Epidermal melanocyte (primary cell): ENCODE results near the gene IMPG1.

Experiments
- DNase-seq: peaks from one replicate; pipeline ENCODE4 v3.0.0; 2011; ENCODE audit warnings: low spot score; ENCODE audit not compliant: insufficient read length

Gene IMPG1

GRCh38 chr6:76072562-76072961 lies at the start of gene IMPG1:
TSS of gene IMPG1 (minus strand) at chr6:76072662. CDS start at chr6:76072488, 174 bp downstream.
- no peak for DNase-seq

- DNase-seq = no peak
Observed at GRCh38 chr6:76120302-76120701, 47.8 kb upstream of the IMPG1 start.

GRCh38 chr6:76073281-76073680 lies 819 bp upstream of the IMPG1 start:
- DNase-seq = no peak

GRCh38 chr6:76057469-76057868 lies 15.0 kb downstream of the IMPG1 start:
- no peak for DNase-seq

- no peak for DNase-seq
Observed at GRCh38 chr6:76052314-76052713, 20.1 kb downstream of the IMPG1 start.

GRCh38 chr6:76043690-76044089 lies 28.8 kb downstream of the IMPG1 start:
- no peak for DNase-seq

- DNase-seq = no peak
Observed at GRCh38 chr6:76035713-76036112, 36.7 kb downstream of the IMPG1 start.

- no peak for DNase-seq
Observed at GRCh38 chr6:76026101-76026500, 46.4 kb downstream of the IMPG1 start.

- DNase-seq = no peak
Observed at GRCh38 chr6:76014626-76015530, 57.6 kb downstream of the IMPG1 start.

GRCh38 chr6:76004202-76004601 lies 68.3 kb downstream of the IMPG1 start:
- DNase-seq = no peak

GRCh38 chr6:76003686-76004085 lies 68.8 kb downstream of the IMPG1 start:
- no peak for DNase-seq

- DNase-seq = no peak
Observed at GRCh38 chr6:76003113-76003512, 69.3 kb downstream of the IMPG1 start.

- no peak for DNase-seq
Observed at GRCh38 chr6:76000629-76001028, 71.8 kb downstream of the IMPG1 start.

- no peak for DNase-seq
Observed at GRCh38 chr6:75997696-75998095, 74.8 kb downstream of the IMPG1 start.

GRCh38 chr6:75993236-75994162 lies 79.0 kb downstream of the IMPG1 start:
- no peak for DNase-seq

GRCh38 chr6:75991941-75992340 lies 80.5 kb downstream of the IMPG1 start:
- DNase-seq = no peak

- DNase-seq = no peak
Observed at GRCh38 chr6:75986935-75987334, 85.5 kb downstream of the IMPG1 start.

GRCh38 chr6:75975904-75976303 lies 96.6 kb downstream of the IMPG1 start:
- DNase-seq = no peak

- no peak for DNase-seq
Observed at GRCh38 chr6:75970093-75970492, 102.4 kb downstream of the IMPG1 start.

GRCh38 chr6:75968143-75968542 lies 104.3 kb downstream of the IMPG1 start:
- DNase-seq = no peak

- DNase-seq = no peak
Observed at GRCh38 chr6:75963569-75963968, 108.9 kb downstream of the IMPG1 start.

GRCh38 chr6:75952128-75952527 lies 120.3 kb downstream of the IMPG1 start:
- no peak for DNase-seq
